K562 (cell line): ENCODE results near the gene KCTD7. TPM values are rescaled to one million over a fixed set of nuclear protein-coding genes. Genes with fewer than 3 reads are reported as not detected.

Experiments used
- HMGXB4 ChIP-seq: sonication (generic); formaldehyde crosslinking; IDR thresholded peaks from 2 replicates; pipeline ENCODE4 v1.8.1; 2023; ENCODE audit warnings: mild to moderate bottlenecking, missing genetic modification reagents
- IRF2 ChIP-seq: sonication (generic); formaldehyde crosslinking; IDR thresholded peaks from 2 replicates; pipeline ENCODE4 v1.8.1; 2022; ENCODE audit warnings: mild to moderate bottlenecking, missing genetic modification reagents
- MYC ChIP-seq, 2 experiments: fragments of 250-450 bp in 1 of 2; sonication (Bioruptor Pico) in 1 of 2; IDR thresholded peaks; 2 replicates each; pipeline versions ENCODE4 v1.5.1 to v1.6.1; 2012 to 2021; ENCODE audit warnings: low read depth in 2 of 2, borderline replicate concordance in 1 of 2, improper control_type of control experiment in 1 of 2, low read length in 1 of 2, mild to moderate bottlenecking in 1 of 2, moderate library complexity in 1 of 2
- RBM34 ChIP-seq: fragments of 200-400 bp; formaldehyde crosslinking; IDR thresholded peaks from 2 replicates; pipeline ENCODE4 v1.6.1; 2018; ENCODE audit warnings: low read length, borderline replicate concordance; ENCODE audit not compliant: insufficient read depth
- STAT5B ChIP-seq: fragments of 250-450 bp; sonication (Bioruptor Pico); IDR thresholded peaks from 2 replicates; pipeline ENCODE4 v1.8.0; 2021; ENCODE audit warnings: mild to moderate bottlenecking, inconsistent platforms
- TEAD1 ChIP-seq, 2 experiments: fragments of 450-650 bp in 1 of 2; sonication (generic) in 1 of 2; formaldehyde crosslinking; IDR thresholded peaks; 2 replicates each; pipeline versions ENCODE4 v1.4.0 to v1.8.0; 2020 to 2022; ENCODE audit warnings: mild to moderate bottlenecking in 2 of 2, missing genetic modification reagents in 1 of 2
- ZBTB33 ChIP-seq: sonication (generic); formaldehyde crosslinking; IDR thresholded peaks from 2 replicates; pipeline ENCODE4 v1.8.1; 2023; ENCODE audit warnings: mild to moderate bottlenecking, missing genetic modification reagents
- ZMIZ1 ChIP-seq, 2 experiments: fragments of 150-350 bp in 1 of 2; IDR thresholded peaks; 2 replicates each; pipeline ENCODE4 v1.6.1; 2012 to 2016; ENCODE audit warnings: low read depth in 2 of 2, low read length in 2 of 2, mild to moderate bottlenecking in 1 of 2, moderate library complexity in 1 of 2
- ZNF740 ChIP-seq, 3 experiments: fragments of 200-800 bp in 1 of 3; sonication (Bioruptor generic) in 1 of 3; sonication (generic) in 1 of 3; formaldehyde crosslinking in 1 of 3; IDR thresholded peaks; 2 replicates each; pipeline versions ENCODE4 v1.6.1 to v1.8.0; 2016 to 2022; ENCODE audit warnings: mild to moderate bottlenecking in 2 of 3, missing compliant biosample characterization in 2 of 3, missing genetic modification characterization in 2 of 3, missing genetic modification reagents in 1 of 3
- ZNF830 ChIP-seq: fragments of 250-450 bp; sonication (Bioruptor Pico); IDR thresholded peaks from 2 replicates; pipeline ENCODE4 v1.5.0; 2021; ENCODE audit warnings: mild to moderate bottlenecking
- polyA plus RNA-seq, 8 experiments: library from polyadenylated mRNA; depleted of rRNA in 4 of 8; stranded (reverse) in 5 of 8; unstranded in 3 of 8; fragments of >200 nt; fragmentation: Nextera tagmentation in 2 of 8; fragmentation: Illumina TruSeq in 1 of 8; extraction: Ambion mirVana in 2 of 8; extraction: Trizol in 1 of 8; gene quantifications; 2 replicates each; pipeline versions ENCODE4 v1.2.1 to v1.2.3, GENCODE V29; 2011 to 2014; ENCODE audit warnings: inconsistent platforms in 1 of 8, missing spikeins in 1 of 8
- total RNA-seq, 7 experiments: library from RNA; depleted of rRNA in 6 of 7; stranded (reverse); fragments of >200 nt in 6 of 7; fragmentation: Illumina TruSeq in 2 of 7; extraction: Trizol in 2 of 7; gene quantifications; 2 replicates each; pipeline versions ENCODE4 v1.2.1 to v1.2.3, GENCODE V29; 2011 to 2021; ENCODE audit warnings: low replicate concordance in 1 of 7
- TF ChIP-seq, protein P1 (sequence below): fragments of 450-650 bp; IDR thresholded peaks from 2 replicates; pipeline ENCODE4 v1.6.1; 2017; ENCODE audit warnings: antibody characterized with exemption, mild to moderate bottlenecking

The KCTD7 gene
- total and polyA plus RNA-seq, 9 of the 15 experiments (the other 6 are each of a cell fraction or from before 2014, with no cell fraction given) = 1.5 to 26.0 (median 9.0) TPM

GRCh38 chr7:66654275-66655112 lies 25.8 kb downstream of the KCTD7 start (continued):
- TF ChIP-seq ZNF740 (CRISPR knock-in tag; IDR thresholded peaks at IDR 0.05) = peak; percentile 67; the same call in 1 of the 2 replicates
- no peak for TF ChIP-seq ZNF740 (tag; IDR thresholded peaks at IDR 0.05)
- TF ChIP-seq ZNF830 (CRISPR knock-in tag) = no peak
- TF ChIP-seq MYC (IDR thresholded peaks at IDR 0.05; ENCODE audit: low read depth, low read length) = peak; percentile 91
- no peak for TF ChIP-seq MYC (CRISPR knock-in tag; IDR thresholded peaks at IDR 0.05; ENCODE audit: borderline replicate concordance, low read depth)
- TF ChIP-seq IRF2 (CRISPR knock-in tag) = no peak
- TF ChIP-seq, protein P1, sequence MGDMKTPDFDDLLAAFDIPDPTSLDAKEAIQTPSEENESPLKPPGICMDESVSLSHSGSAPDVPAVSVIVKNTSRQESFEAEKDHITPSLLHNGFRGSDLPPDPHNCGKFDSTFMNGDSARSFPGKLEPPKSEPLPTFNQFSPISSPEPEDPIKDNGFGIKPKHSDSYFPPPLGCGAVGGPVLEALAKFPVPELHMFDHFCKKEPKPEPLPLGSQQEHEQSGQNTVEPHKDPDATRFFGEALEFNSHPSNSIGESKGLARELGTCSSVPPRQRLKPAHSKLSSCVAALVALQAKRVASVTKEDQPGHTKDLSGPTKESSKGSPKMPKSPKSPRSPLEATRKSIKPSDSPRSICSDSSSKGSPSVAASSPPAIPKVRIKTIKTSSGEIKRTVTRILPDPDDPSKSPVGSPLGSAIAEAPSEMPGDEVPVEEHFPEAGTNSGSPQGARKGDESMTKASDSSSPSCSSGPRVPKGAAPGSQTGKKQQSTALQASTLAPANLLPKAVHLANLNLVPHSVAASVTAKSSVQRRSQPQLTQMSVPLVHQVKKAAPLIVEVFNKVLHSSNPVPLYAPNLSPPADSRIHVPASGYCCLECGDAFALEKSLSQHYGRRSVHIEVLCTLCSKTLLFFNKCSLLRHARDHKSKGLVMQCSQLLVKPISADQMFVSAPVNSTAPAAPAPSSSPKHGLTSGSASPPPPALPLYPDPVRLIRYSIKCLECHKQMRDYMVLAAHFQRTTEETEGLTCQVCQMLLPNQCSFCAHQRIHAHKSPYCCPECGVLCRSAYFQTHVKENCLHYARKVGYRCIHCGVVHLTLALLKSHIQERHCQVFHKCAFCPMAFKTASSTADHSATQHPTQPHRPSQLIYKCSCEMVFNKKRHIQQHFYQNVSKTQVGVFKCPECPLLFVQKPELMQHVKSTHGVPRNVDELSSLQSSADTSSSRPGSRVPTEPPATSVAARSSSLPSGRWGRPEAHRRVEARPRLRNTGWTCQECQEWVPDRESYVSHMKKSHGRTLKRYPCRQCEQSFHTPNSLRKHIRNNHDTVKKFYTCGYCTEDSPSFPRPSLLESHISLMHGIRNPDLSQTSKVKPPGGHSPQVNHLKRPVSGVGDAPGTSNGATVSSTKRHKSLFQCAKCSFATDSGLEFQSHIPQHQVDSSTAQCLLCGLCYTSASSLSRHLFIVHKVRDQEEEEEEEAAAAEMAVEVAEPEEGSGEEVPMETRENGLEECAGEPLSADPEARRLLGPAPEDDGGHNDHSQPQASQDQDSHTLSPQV = peak; percentile 93
- TF ChIP-seq ZBTB33 (CRISPR knock-in tag) = 0 out of 2 replicates have a peak, but pooled peaks have one; percentile 21
- TF ChIP-seq ZMIZ1 (IDR thresholded peaks at IDR 0.05; ENCODE audit: low read depth in 2 of 2, low read length in 2 of 2) = peak in 1 of 2 experiments; percentile 70; a peak in 2 of 4 replicates
- no peak for TF ChIP-seq STAT5B (CRISPR knock-in tag)
- TF ChIP-seq HMGXB4 = peak; percentile 87
- peak; percentile 5 to 96; a peak in 2 of 4 replicates for TF ChIP-seq TEAD1 (CRISPR knock-in tag; IDR thresholded peaks at IDR 0.05)
- TF ChIP-seq RBM34 = no peak
